Ecto neural progenitor cell (in vitro differentiated cells): ENCODE measurements around the gene FIGNL2.

Source experiments
- DNase-seq: peaks from one replicate; pipeline ENCODE4 v3.0.0-alpha.2; 2018; ENCODE audit warnings: low spot score

Gene FIGNL2

DNA sequence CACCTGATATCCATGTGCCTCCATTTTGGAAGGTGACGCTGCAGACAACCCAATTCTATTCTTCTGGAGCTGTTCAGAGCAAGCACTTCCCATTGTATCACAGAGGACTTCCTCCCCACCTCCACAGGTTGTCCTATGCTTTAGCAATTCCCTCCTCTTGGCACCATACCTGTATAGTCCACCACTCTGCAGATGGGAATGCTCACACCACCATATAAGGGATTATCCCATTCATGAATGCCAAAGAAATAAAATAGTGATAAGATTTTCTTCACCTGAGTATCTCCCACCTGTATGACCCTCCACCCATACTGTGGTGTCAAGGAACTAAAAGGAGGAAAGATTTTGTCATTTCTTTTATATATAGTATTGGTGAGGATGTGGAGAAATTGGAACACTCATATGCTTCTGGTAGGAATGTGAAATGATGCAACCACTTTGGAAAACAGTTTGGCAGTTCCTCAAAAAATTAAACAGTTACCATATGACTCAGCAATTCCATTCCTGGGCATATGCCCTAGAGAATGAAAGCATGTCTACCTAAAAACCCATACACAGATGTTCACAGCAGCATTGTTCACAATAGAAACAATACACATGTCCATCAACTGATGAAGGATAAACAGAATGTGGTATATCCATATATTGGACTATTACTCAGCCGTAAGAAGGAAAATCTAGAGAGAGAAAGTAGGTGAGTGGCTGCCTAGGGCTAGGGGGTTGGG, 75.2 kb downstream of the FIGNL2 start:
- no peak for DNase-seq

DNA sequence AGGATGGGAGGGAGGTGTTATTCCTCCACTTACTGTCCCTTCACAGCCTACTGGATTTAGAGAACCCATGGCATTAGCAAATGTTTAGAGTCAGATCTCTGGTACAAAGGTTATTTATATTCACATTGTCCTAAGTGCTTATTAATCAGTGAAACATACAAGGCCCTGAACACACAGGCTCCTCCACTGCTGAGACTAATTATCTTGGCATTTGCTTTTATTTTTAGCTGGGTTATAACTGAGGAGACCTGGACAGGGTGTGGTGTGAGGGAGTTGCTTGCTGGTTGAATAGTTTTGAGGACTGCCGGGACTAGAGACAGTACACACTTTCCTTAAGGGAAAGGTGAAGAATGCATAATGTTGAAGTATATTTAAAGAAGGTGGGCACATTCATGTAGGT, 77.5 kb downstream of the FIGNL2 start:
- no peak for DNase-seq
